ENCODE data around the gene TUB.

TUB gene

DNA sequence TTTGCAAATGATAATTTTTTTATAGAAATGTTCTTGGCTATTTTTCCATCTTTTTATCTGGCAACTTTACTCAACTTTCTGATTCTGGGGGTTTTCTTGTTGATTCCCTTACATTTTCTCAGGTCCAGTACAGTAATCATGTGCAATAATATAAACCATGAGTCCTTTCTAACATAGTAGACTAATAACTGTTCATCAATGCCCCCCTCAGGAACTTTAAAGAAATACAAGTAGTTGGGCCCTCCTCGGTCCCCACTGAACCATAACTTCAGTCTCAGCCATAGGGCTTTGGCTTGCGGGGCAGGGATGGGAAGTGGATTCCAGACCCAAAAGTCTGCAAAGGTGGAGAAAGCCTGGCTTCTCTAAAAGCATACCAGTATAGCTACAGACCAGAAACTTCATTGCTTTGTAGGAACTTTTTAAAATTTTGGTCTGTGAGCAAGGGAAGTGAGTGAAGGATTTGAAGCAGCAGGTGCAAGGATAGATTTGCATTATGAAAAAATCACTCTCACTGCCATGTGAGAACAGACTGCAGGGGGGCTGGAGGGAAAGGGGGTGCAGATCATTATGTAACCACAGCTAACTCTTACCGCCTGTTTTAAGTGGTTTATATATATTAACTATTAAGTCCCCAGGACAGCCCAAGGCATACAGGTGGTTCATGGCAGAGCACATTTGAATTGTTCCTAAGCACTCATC lies 10.4 kb upstream of the TUB start:
- no peak for DNase-seq

DNA sequence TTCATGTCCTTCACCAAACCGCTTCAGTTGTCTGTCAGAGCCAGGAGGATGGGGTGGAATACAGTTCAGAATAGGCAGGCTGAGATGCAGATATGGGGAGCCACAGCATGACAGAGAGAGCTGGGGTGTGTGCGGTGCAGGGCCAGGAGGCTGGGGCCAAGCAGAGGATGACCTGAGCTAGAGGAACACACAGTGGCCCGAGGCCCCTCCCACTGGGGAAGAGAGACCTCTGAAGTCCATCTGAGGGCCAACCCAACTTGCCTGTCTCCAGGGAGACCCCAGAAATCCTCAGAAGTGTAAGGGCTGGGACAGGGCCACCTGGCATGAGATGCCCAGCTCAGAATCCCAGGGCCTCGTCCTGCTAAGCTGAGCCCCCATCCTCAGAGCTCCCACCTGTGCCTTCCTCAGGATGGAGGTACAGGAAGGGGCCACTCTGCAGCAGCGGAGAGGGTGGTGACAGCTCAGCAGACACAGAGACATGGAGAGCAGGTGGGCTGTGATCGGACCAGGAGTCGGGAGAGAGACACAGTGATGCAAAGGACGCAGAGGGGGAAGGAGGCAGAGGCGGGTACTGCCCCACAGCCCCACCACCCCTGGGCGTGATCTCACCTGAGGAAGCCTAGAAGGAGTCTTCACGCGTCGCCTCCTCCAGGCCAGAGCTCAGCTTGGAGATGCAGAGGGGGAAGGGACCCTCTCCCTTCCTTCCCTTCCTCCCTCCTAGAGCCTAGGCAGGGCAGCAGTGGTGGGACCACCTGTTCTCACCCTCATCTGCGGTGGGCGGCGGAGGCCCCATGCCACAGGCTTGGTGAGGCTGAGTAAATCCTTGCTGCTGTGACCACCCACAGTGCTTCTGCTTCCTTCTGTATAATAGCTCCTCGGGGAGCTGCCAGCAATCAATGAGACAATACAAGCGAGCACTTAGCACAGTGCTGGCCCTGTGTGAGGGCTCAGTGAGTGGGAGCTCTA lies 9.1 kb upstream of the TUB start:
- DNase-seq = no peak

DNA sequence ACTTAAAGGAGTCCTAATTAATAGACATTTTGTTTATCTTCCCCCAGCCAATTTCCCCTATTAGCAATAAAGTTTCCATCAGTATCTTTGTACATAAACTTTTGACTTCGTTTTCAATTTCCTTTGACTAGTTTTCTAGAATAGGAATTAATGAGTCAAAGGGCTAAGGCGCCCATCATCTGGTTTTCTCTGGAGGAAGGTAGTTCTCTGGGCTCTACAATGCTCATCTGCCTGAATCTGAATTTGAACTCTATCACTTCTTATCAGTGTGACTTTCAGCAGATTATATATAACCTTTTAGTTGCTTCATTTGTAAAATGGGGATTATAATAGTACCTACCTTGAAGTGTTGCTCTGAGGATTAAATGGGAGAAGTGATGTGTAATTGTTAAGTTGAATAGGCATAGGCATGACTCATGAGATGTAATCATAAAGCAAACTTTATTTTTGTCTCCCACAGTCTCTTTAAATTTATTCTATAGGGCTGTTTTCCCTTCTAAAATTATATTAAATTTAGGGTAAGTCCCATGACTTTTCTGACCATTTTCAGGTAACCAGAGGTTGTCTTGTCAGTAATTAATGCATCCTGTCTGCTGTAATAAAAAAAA lies 5.8 kb upstream of the TUB start:
- no peak for DNase-seq

DNA sequence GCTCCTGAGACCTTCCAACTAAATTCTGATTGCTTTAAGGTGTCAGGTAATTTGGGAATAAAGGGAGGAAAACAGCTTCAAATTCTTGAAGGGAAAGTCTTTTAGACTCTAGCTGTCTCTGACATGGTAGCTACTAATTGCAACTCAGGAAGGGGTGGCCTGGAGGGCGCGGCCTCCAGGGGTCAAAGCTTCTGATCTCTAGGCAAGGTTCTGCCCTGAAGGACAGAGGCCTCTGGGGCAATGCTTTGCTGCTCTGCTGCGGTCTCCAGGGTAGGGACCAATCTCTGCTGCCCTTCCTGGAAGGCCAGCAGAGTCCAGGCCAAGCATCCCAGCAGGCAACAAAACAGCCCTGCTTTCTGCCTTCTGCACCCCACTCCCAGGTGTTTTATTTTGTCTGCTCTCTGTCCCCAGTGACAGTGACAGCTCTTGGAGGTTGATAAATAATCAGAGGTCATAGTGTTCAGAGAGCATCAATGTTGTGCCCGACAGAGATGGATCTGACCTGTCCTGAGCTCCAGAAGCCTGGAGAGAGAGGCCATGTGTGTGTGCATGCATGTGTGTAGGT lies 1.8 kb upstream of the TUB start:
- DNase-seq = no peak

DNA sequence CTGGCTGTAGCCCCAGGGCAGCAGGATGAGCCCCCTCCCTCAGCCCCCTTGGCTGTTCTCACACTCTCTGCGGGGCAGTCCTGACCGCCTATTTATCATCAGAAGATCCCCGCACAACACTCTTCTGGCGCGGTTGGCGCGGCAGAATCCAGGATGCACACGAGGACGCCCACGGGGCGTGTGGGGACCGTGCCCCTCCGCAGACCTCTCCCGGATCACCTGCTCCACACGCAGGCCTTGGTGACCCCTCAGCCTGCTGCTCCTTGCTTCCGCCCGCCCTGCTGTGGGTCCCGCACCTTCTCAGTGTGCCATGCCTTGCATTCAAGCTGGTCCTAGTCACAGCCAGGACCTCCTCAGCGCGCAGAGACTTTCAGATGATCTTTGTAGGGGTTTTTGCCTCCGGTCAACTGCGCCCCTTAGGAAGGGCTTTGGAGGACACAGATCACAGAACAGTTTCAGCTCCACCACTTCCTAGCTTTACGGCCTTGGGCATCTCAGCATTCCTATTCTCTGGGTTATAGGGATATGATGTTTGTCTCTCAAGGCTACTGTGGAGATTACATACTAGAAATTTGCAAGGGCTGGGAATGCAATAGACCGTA lies 841 bp upstream of the TUB start:
- no peak for DNase-seq

GRCh38 chr11:8081591-8082250 lies 710 bp downstream of the TUB start:
- no peak for DNase-seq

GRCh38 chr11:8082391-8083087 lies 1.5 kb downstream of the TUB start:
- no peak for DNase-seq

GRCh38 chr11:8083088-8083395 lies 2.0 kb downstream of the TUB start:
- DNase-seq = no peak

DNA sequence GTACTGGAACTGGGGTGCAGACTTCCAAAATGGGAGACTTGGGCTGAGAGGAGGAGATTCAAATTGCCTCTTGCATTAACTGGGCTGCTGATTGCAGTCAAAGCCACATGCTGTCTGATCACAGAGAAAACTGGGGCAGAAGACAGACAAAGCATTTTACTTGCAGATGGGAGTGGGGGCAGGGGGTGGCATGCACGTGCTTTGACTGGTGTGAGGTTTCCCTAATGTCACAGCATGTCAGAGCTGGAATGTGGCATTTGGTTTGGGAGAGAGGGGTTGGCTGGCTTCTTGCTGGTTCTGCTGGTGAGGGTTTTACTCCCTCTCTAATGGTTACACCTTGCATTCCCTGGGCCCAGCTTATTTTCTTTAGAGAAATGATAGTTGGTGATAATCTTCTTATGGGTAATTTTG lies 2.9 kb downstream of the TUB start:
- no peak for DNase-seq

DNA sequence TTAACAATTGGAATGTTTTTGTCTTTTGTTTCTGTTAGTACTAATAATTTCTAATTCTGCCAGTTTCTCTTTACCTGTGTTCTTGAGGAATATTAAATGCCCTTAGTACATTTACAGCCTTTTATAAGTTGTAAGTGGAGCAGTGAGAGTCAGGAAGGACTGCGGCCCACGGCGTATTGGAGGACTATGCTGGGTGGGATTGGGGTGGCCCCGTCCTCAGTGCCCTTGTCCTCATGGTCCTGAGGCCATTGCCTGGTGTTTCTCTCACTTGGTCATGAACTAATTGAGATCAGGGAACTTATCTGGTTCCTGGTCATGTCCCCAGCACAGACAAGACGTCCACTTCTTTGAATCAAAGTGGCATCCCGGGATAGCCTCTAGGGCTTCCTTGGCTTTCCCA lies 3.3 kb downstream of the TUB start:
- DNase-seq = no peak

GRCh38 chr11:8085011-8085645 lies 4.1 kb downstream of the TUB start:
- DNase-seq = no peak

DNA sequence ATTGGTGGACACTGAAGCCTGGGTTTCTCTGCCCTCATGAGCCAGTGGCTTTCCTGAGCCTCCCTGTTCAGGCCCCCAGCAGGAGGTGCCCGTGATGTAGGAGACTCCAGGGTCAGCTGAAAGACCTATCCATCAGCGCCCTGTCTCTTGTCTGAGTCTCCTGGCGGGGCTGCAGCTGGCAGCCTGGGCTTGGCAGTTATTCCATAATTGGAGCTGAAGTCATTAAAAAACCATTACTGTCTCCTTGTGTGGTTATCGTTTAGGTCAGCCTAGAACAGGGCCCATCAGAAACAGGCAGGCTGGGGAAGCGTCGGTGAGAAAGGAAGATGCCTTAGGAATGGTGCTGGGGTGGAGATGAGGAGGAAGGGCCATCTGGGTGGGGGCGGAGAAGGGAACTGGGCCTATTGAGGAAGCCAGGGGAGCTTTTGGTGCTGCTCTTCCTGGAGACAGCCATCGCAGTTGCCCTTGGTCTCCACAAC lies 5.0 kb downstream of the TUB start:
- DNase-seq = no peak

DNA sequence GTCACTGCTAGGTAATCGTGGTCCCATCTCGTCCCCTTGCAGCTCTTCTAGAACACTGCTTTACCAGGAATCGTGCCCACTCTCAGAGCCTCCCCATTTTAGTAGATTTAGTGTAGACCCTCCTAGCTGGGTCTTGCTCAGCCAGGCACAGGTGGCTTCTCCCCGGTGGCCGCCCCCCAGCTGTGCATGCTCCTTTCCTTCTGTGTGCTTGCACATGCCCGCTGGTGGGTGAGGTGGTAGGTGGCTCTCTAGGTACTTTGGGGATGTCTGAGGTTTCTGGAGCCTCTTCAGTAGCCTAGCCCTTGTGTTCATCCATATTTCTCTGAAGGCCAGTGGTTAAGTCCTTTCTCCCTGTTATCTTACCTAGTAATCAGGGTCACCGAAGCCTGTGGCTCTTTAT lies 5.6 kb downstream of the TUB start:
- DNase-seq = no peak

- DNase-seq = no peak
Measured at GRCh38 chr11:8087185-8087584, 6.2 kb downstream of the TUB start.

GRCh38 chr11:8087756-8088155 lies 6.7 kb downstream of the TUB start:
- DNase-seq = no peak

DNA sequence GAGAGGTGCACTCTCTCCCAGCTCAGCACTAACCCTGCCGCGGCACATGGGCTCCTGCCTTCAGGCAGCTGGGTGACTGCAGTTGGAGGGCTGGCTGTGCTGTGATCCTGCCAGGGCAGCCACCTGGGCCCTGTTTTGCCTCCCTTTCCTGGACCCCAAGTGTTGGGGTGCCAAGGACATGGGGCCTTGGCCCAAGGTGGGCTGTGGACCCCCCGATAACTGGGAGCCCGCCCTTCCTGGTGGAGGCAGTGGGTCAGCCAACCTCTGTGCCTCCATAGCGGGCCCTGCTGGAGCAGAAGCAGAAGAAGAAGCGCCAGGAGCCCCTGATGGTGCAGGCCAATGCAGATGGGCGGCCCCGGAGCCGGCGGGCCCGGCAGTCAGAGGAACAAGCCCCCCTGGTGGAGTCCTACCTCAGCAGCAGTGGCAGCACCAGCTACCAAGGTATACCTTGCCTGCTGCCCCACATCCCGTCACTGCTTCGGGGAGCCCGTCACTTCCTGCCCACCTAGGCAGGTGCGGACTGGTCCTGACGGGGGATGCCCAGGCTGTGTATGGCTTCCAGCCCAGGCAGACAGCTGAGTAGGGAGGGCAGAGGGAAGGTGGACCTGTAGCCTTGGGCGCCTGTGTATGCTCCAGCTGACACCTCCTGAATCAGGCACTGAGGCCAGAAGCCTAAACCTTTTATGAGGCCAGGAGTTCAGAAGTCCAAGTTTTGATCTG lies 8.9 kb downstream of the TUB start:
- no peak for DNase-seq

DNA sequence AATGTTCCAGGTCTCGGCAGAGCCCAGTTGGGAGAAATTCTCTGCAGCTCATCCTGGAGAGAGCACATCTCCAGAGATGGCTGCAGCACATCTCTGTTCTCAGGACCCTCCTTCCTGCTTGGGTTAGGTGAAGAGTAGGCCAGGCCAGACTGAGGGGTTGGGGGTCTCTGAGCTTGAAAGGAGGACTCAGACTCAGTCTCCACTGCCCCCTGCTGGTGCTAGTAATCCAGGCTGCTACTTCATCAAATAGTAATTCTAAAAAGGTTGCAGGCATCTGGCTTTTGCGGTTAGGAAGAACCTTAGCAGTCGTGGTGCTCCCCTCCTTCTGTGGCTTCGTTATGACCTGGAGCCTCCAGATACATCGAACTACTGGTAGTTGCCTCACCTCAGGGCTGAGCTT lies 9.7 kb downstream of the TUB start:
- no peak for DNase-seq

- DNase-seq = no peak
Measured at GRCh38 chr11:8091721-8092120, 10.7 kb downstream of the TUB start.

DNA sequence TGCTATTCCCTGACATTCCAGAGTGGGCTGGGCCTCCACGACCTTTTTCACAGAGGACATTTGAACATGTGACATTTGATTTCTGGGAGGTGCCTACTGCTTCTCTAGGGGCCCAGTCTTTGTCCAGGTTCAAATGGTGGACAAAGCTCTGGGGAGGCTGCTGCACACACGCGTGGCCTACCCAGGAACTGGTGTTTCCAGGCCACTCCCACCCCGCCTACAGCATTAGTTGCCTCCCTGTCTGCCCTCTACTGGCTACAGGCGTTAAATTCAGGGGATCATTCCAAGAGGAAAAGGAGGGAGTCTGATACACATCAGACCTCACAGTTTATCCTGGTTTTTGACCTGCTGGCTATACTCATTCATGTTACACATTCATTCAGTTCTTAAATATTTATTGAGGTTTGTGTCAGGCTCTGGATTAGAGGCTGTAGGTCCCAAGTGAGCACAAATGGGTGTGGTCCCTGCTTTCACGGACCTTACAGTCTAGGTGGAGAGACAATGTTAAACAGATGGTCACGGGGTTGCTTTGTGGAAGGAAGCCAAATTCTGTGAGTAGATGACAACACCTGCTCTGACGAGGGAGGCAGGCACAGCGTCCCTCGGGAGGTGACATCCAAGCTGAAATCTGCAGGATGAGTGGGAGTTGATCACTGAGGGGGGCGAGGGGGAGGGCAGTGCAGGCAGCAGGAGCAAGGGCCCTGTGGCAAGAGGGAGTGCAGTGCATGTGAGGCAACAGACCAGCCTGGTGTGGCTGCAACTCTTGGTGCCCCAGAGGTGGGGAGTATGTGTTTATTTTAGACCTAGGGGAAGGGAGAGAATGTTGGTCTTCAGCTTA lies 11.8 kb downstream of the TUB start:
- DNase-seq = peak; percentile 25

Data from T1000 (cell line).